HEK293 (cell line): ENCODE data around the gene PCBP1.
"Not testable (repeated sequence)": the region's sequence is repeated elsewhere in the genome, so short reads cannot be mapped to it uniquely, and the experiment has no call there.

Experiments
- BCL11A ChIP-seq: fragments of 450-650 bp; formaldehyde crosslinking; IDR thresholded peaks from 2 replicates; pipeline ENCODE4 v1.5.1; 2016; ENCODE audit warnings: low read depth, missing biosample characterization, missing genetic modification characterization
- KLF7 ChIP-seq: fragments of 450-650 bp; formaldehyde crosslinking; IDR thresholded peaks from 2 replicates; pipeline ENCODE4 v1.5.1; 2016; ENCODE audit warnings: missing biosample characterization, missing genetic modification characterization, borderline replicate concordance
- YY1 ChIP-seq: fragments of 450-650 bp; formaldehyde crosslinking; IDR thresholded peaks from 2 replicates; pipeline ENCODE4 v1.5.1; 2018; ENCODE audit warnings: missing biosample characterization, missing genetic modification characterization
- ZNF114 ChIP-seq: fragments of 450-650 bp; formaldehyde crosslinking; IDR thresholded peaks from 2 replicates; pipeline ENCODE4 v1.5.0; 2017; ENCODE audit warnings: missing biosample characterization, missing genetic modification characterization
- ZNF274 ChIP-seq, 2 experiments: fragments of 200-500 bp in 1 of 2; fragments of 450-650 bp in 1 of 2; sonication (Bioruptor generic) in 1 of 2; formaldehyde crosslinking in 1 of 2; IDR thresholded peaks; 2 replicates each; pipeline versions ENCODE4 v1.5.1 to v1.6.1; 2014 to 2016; ENCODE audit warnings: borderline replicate concordance in 1 of 2, inconsistent platforms in 1 of 2, low read length in 1 of 2, missing biosample characterization in 1 of 2, missing genetic modification characterization in 1 of 2
- ZNF362 ChIP-seq: fragments of 450-650 bp; formaldehyde crosslinking; IDR thresholded peaks from 2 replicates; pipeline ENCODE4 v1.5.1; 2016; ENCODE audit warnings: missing biosample characterization, missing genetic modification characterization
- ZNF404 ChIP-seq: fragments of 450-650 bp; formaldehyde crosslinking; IDR thresholded peaks from 2 replicates; pipeline ENCODE4 v1.5.1; 2017; ENCODE audit warnings: missing biosample characterization, missing genetic modification characterization
- ZNF530 ChIP-seq: fragments of 450-650 bp; formaldehyde crosslinking; IDR thresholded peaks from 2 replicates; pipeline ENCODE4 v1.5.1; 2016; ENCODE audit warnings: low read depth, missing biosample characterization, missing genetic modification characterization
- ZNF561 ChIP-seq: fragments of 450-650 bp; IDR thresholded peaks from 2 replicates; pipeline ENCODE4 v1.5.1; 2018; ENCODE audit warnings: missing biosample characterization, missing genetic modification characterization, borderline replicate concordance
- ZNF621 ChIP-seq: fragments of 450-650 bp; formaldehyde crosslinking; IDR thresholded peaks from 2 replicates; pipeline ENCODE4 v1.5.1; 2017; ENCODE audit warnings: missing biosample characterization, missing genetic modification characterization
- ZNF776 ChIP-seq: fragments of 450-650 bp; formaldehyde crosslinking; IDR thresholded peaks from 2 replicates; pipeline ENCODE4 v1.5.0; 2017; ENCODE audit warnings: missing biosample characterization, missing genetic modification characterization, borderline replicate concordance
- TF ChIP-seq, protein P1 (sequence below): fragments of 450-650 bp; formaldehyde crosslinking; IDR thresholded peaks from 2 replicates; pipeline ENCODE4 v1.5.1; 2016; ENCODE audit warnings: missing biosample characterization, missing genetic modification characterization
- TF ChIP-seq, protein P2 (sequence below): fragments of 450-650 bp; formaldehyde crosslinking; IDR thresholded peaks from 2 replicates; pipeline ENCODE4 v1.5.1; 2016; ENCODE audit warnings: missing biosample characterization, missing genetic modification characterization

DNA sequence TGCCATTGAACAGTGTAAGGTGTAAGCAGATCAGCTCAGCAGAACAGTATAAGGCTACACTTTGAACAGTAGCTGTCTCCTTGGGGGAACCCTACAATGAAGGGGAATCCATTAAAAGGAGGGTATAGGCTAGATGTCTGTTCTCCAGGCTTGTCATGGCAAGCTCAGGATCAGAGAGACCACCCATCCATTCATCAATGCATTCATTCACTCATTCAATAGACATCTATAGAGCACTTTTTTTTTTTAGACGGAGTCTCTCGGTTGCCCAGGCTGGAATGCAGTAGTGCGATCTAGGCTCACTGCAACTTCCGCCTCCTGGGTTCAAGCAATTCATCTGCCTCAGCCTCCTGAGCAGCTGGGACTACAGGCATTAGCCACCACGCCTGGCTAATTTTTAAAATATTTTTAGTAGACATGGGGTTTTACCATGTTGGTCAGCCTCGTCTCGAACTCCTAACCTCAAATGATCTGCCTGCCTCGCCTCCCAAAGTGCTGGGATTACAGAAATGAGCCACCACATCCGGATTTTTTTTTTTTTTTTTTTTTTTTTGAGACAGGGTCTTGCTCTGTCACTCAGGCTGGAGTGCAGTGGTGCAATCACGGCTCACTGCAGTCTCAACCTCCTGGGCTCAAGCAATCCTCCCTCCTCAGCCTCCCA, 47.2 kb downstream of the PCBP1 start:
- TF ChIP-seq ZNF561 (tag by site-specific recombination); BCL11A (tag by site-specific recombination); ZNF362; ZNF404 (tag by site-specific recombination); KLF7 (tag by site-specific recombination); ZNF530; ZNF114 (tag by site-specific recombination); ZNF776 (tag by site-specific recombination); ZNF621; YY1; ZNF274 (IDR thresholded peaks at IDR 0.05; ENCODE audit: low read length); ZNF274 (tag by site-specific recombination; IDR thresholded peaks at IDR 0.05; ENCODE audit: borderline replicate concordance): not testable (repeated sequence)
- TF ChIP-seq, protein P1, sequence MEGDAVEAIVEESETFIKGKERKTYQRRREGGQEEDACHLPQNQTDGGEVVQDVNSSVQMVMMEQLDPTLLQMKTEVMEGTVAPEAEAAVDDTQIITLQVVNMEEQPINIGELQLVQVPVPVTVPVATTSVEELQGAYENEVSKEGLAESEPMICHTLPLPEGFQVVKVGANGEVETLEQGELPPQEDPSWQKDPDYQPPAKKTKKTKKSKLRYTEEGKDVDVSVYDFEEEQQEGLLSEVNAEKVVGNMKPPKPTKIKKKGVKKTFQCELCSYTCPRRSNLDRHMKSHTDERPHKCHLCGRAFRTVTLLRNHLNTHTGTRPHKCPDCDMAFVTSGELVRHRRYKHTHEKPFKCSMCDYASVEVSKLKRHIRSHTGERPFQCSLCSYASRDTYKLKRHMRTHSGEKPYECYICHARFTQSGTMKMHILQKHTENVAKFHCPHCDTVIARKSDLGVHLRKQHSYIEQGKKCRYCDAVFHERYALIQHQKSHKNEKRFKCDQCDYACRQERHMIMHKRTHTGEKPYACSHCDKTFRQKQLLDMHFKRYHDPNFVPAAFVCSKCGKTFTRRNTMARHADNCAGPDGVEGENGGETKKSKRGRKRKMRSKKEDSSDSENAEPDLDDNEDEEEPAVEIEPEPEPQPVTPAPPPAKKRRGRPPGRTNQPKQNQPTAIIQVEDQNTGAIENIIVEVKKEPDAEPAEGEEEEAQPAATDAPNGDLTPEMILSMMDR (tag by site-specific recombination), result not testable (repeated sequence)
- TF ChIP-seq, protein P2, sequence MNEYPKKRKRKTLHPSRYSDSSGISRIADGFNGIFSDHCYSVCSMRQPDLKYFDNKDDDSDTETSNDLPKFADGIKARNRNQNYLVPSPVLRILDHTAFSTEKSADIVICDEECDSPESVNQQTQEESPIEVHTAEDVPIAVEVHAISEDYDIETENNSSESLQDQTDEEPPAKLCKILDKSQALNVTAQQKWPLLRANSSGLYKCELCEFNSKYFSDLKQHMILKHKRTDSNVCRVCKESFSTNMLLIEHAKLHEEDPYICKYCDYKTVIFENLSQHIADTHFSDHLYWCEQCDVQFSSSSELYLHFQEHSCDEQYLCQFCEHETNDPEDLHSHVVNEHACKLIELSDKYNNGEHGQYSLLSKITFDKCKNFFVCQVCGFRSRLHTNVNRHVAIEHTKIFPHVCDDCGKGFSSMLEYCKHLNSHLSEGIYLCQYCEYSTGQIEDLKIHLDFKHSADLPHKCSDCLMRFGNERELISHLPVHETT (tag by site-specific recombination), result not testable (repeated sequence)
